H9 (cell line): ENCODE data around the gene STK24. TPM values are rescaled to one million over a fixed set of nuclear protein-coding genes. Genes with fewer than 3 reads are reported as not detected.

Experiments used
- DNase-seq: peaks from one replicate; pipeline ENCODE4 v3.0.0-alpha.2; 2017
- H2AFZ ChIP-seq: one replicate; pipeline ENCODE4 v1.6.1; 2013; ENCODE audit warnings: mild to moderate bottlenecking, low read length, control low read depth, moderate library complexity
- H2AK5ac ChIP-seq: 2 replicates; pipeline ENCODE4 v1.6.1; 2013; ENCODE audit warnings: low read length, control low read depth, mixed read lengths; ENCODE audit not compliant: insufficient read length
- H2BK120ac ChIP-seq: one replicate; pipeline ENCODE4 v1.6.1; 2013; ENCODE audit warnings: low read depth, mild to moderate bottlenecking, low read length, control low read depth, inconsistent platforms; ENCODE audit not compliant: poor library complexity, severe bottlenecking
- H2BK12ac ChIP-seq: 2 replicates; pipeline ENCODE4 v1.6.1; 2013; ENCODE audit warnings: low read length, control low read depth, mixed read lengths, low read depth; ENCODE audit not compliant: insufficient read length
- H2BK15ac ChIP-seq: 2 replicates; pipeline ENCODE4 v1.6.1; 2013; ENCODE audit warnings: low read depth, low read length, control low read depth
- H2BK20ac ChIP-seq: one replicate; pipeline ENCODE4 v1.6.1; 2013; ENCODE audit warnings: low read depth, mild to moderate bottlenecking, low read length, control low read depth, inconsistent platforms; ENCODE audit not compliant: poor library complexity, severe bottlenecking
- H2BK5ac ChIP-seq: 2 replicates; pipeline ENCODE4 v1.6.1; 2013; ENCODE audit warnings: low read length, control low read depth, mixed read lengths; ENCODE audit not compliant: insufficient read length
- H3K14ac ChIP-seq: 2 replicates; pipeline ENCODE4 v1.6.1; 2013; ENCODE audit warnings: low read length, control low read depth; ENCODE audit not compliant: insufficient read depth
- H3K18ac ChIP-seq: 2 replicates; pipeline ENCODE4 v1.6.1; 2013; ENCODE audit warnings: low read depth, mild to moderate bottlenecking, mixed read lengths, low read length, control low read depth; ENCODE audit not compliant: insufficient read length
- H3K23ac ChIP-seq: 2 replicates; pipeline ENCODE4 v1.6.1; 2013; ENCODE audit warnings: low read length, control low read depth, mixed read lengths, low read depth; ENCODE audit not compliant: insufficient read length
- H3K23me2 ChIP-seq: 2 replicates; pipeline ENCODE4 v1.6.1; 2013; ENCODE audit warnings: low read depth, mild to moderate bottlenecking, mixed read lengths, low read length, control low read depth; ENCODE audit not compliant: insufficient read length, poor library complexity, severe bottlenecking
- H3K27ac ChIP-seq: 2 replicates; pipeline ENCODE4 v1.5.1; 2013; ENCODE audit warnings: low read length, control low read depth, mixed read lengths, low read depth; ENCODE audit not compliant: insufficient read length
- H3K27me3 ChIP-seq: 2 replicates; pipeline ENCODE4 v1.6.1; 2013; ENCODE audit warnings: low read length, control low read depth, inconsistent platforms; ENCODE audit not compliant: insufficient read depth
- H3K4ac ChIP-seq: 2 replicates; pipeline ENCODE4 v1.6.1; 2013; ENCODE audit warnings: low read depth, mild to moderate bottlenecking, control low read depth, inconsistent platforms, low read length, moderate library complexity
- H3K4me1 ChIP-seq: 2 replicates; pipeline ENCODE4 v1.6.1; 2013; ENCODE audit warnings: low read length, control low read depth, inconsistent platforms; ENCODE audit not compliant: insufficient read depth
- H3K4me2 ChIP-seq: 2 replicates; pipeline ENCODE4 v1.6.1; 2013; ENCODE audit warnings: low read length, control low read depth, mixed read lengths; ENCODE audit not compliant: insufficient read length, insufficient read depth
- H3K56ac ChIP-seq: 2 replicates; pipeline ENCODE4 v1.6.1; 2013; ENCODE audit warnings: low read depth, mild to moderate bottlenecking, mixed read lengths, low read length, control low read depth; ENCODE audit not compliant: insufficient read length
- H3K79me1 ChIP-seq: 2 replicates; pipeline ENCODE4 v1.6.1; 2013; ENCODE audit warnings: low read depth, mild to moderate bottlenecking, moderate library complexity, low read length, control low read depth, inconsistent platforms; ENCODE audit not compliant: insufficient read depth, poor library complexity, severe bottlenecking
- H3K79me2 ChIP-seq: 2 replicates; pipeline ENCODE4 v1.6.1; 2013; ENCODE audit warnings: low read length, control low read depth, inconsistent platforms; ENCODE audit not compliant: insufficient read depth
- H3K9ac ChIP-seq: 2 replicates; pipeline ENCODE4 v1.6.1; 2013; ENCODE audit warnings: low read length, control low read depth, mixed read lengths; ENCODE audit not compliant: insufficient read length; ENCODE audit errors: extremely low read depth
- H3K9me3 ChIP-seq: one replicate; pipeline ENCODE4 v1.6.1; 2013; ENCODE audit warnings: low read depth, low read length, inconsistent platforms; ENCODE audit not compliant: control insufficient read depth
- H3T11ph ChIP-seq: one replicate; pipeline ENCODE4 v1.6.1; 2013; ENCODE audit warnings: mild to moderate bottlenecking, low read length, control low read depth, inconsistent platforms
- H4K20me1 ChIP-seq: one replicate; pipeline ENCODE4 v1.6.1; 2013; ENCODE audit not compliant: control insufficient read depth, insufficient read length, insufficient read depth
- H4K5ac ChIP-seq: 2 replicates; pipeline ENCODE4 v1.6.1; 2013; ENCODE audit warnings: low read depth, mild to moderate bottlenecking, mixed read lengths, low read length, control low read depth; ENCODE audit not compliant: insufficient read length
- H4K8ac ChIP-seq: replicated peaks from 2 replicates; pipeline ENCODE4 v1.6.1; 2013; ENCODE audit warnings: low read length, control low read depth, mixed read lengths, low read depth; ENCODE audit not compliant: insufficient read length
- H4K91ac ChIP-seq: 2 replicates; pipeline ENCODE4 v1.6.1; 2013; ENCODE audit warnings: low read depth, mild to moderate bottlenecking, moderate library complexity, mixed read lengths, low read length, control low read depth; ENCODE audit not compliant: insufficient read length
- H3K27ac Mint-ChIP-seq, 3 experiments: 2 replicates in 2 of 3; 3 replicates in 1 of 3; pipeline ENCODE4 v1.8.0; 2020 to 2021; ENCODE audit warnings: mixed read lengths in 3 of 3, mild to moderate bottlenecking in 1 of 3, moderate library complexity in 1 of 3
- H3K27me3 Mint-ChIP-seq: 2 replicates; pipeline ENCODE4 v1.8.0; 2021; ENCODE audit warnings: low read depth, mild to moderate bottlenecking, moderate library complexity, mixed read lengths
- H3K36me3 Mint-ChIP-seq, 3 experiments: 2 replicates in 2 of 3; 3 replicates in 1 of 3; pipeline ENCODE4 v1.8.0; 2020 to 2021; ENCODE audit warnings: low read depth in 3 of 3, mixed read lengths in 3 of 3; ENCODE audit not compliant: insufficient read depth in 1 of 3
- H3K4me1 Mint-ChIP-seq, 2 experiments: 2 replicates each; pipeline ENCODE4 v1.8.0; 2020; ENCODE audit warnings: mixed read lengths in 2 of 2
- H3K4me3 Mint-ChIP-seq, 2 experiments: 2 replicates in 1 of 2; 3 replicates in 1 of 2; pipeline ENCODE4 v1.8.0; 2020 to 2021; ENCODE audit warnings: mild to moderate bottlenecking in 2 of 2, mixed read lengths in 2 of 2, moderate library complexity in 1 of 2
- H3K9me3 Mint-ChIP-seq, 2 experiments: 2 replicates in 1 of 2; 3 replicates in 1 of 2; pipeline ENCODE4 v1.8.0; 2020; ENCODE audit warnings: mild to moderate bottlenecking in 2 of 2, mixed read lengths in 2 of 2, moderate library complexity in 1 of 2
- WGBS: extraction: QIAGEN DNeasy Blood & Tissue Kit; methylation state at CpG from one replicate; pipeline ENCODE4 v1.1.7; 2013; ENCODE audit warnings: missing lambda C conversion rate, low lambda C conversion rate, mixed read lengths; ENCODE audit not compliant: insufficient read length; ENCODE audit errors: extremely low coverage; 5-methylcytosine and 5-hydroxymethylcytosine counted together
- total RNA-seq: library from RNA; stranded (reverse); gene quantifications from 2 replicates; pipeline ENCODE4 v1.2.1, GENCODE V29; 2021
- TF ChIP-seq, protein P1 (sequence below): fragments of 200-600 bp; sonication (generic); conservative IDR thresholded peaks from 3 replicates; pipeline ENCODE4 v1.8.0; 2021; ENCODE audit warnings: antibody characterized with exemption, mild to moderate bottlenecking

Gene STK24
- total RNA-seq, 1 experiment from 2014 or later = 134 TPM

DNA sequence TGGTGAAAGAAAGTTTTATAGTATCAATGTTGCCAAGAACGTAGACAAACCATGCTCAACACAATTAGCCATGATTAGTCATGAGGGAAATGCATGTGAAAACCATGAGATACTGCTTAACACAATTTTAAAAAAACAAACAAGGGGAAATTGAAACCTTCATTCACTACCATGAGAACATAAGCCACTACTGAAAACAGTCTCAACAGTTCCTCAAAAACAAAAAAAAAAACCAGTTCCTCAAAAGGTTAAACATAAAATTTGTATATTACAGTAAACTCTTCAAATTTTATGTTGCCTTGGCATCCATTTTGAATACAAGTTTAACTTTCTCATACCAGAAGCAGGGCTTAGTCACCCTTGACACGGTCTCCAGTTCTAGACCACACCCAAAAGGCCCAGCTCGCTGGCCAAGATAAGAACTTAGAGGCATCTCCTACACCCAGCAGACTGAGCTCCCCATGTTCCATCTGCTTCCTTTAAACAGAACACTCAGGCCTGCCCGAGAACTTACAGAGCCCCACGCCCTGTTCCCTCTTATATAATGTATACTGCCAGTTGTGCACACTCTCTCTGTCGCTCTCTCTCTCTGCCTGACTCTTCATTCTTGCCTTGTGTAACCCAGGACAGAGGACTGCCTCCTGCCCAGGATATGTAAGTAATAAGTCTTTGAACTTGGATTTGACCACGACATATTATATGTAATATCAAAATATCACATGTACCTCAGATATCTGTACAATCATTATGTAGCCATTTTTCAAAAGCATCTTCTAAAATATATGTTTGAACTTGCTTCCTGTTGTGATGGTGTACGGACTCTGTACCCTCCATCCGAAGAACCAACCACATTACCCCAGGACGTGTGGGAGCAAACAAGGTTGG, 67.4 kb downstream of the STK24 start:
- Histone ChIP-seq H3K4ac (no peak overlapping the region), H3K4me2 (no peak overlapping the region), H3K4me1 (peaks cover 10% of the 10 kb centered on the region; the same call in 1 of the 2 replicates), H2BK15ac (no peak overlapping the region), H3K27me3 (no peaks in the 10 kb centered on the region), H2AK5ac (no peak overlapping the region), H3K79me1 (peaks cover 21% of the 10 kb centered on the region), H2BK20ac (no peak overlapping the region), H3K14ac (no peak overlapping the region), H2BK12ac (no peak overlapping the region), H3K18ac (no peak overlapping the region), H4K20me1 (no peaks in the 10 kb centered on the region), H4K8ac (no peak overlapping the region), H3K9ac (no peak overlapping the region), H3K23me2 (no peaks in the 10 kb centered on the region), H3K23ac (no peak overlapping the region), H3K56ac (no peak overlapping the region), H3K27ac (no peak overlapping the region), H2AFZ (no peak overlapping the region), H3K9me3 (no peaks in the 10 kb centered on the region), H2BK5ac (no peak overlapping the region), H4K91ac (no peak overlapping the region), H3T11ph (no peak overlapping the region), H2BK120ac (no peak overlapping the region), H3K79me2 (peaks cover 29% of the 10 kb centered on the region), H4K5ac (no peak overlapping the region)
- Mint-ChIP-seq H3K9me3 (no peaks in the 10 kb centered on the region), H3K4me1 (peaks cover 44 to 55% of the 10 kb centered on the region in 2 experiments), H3K27me3 (no peaks in the 10 kb centered on the region), H3K36me3 (peaks cover 3 to 15% (median 4%) of the 10 kb centered on the region in 3 experiments; a peak in 4 of 7 replicates), H3K27ac (peak overlapping the region; percentile 19 to 82 (median 30); a peak in 3 of 7 replicates), H3K4me3 (no peak overlapping the region)
- no CpG with 5 or more reads among the region's 10 CpGs for WGBS
- no peak for DNase-seq
- TF ChIP-seq, protein P1, sequence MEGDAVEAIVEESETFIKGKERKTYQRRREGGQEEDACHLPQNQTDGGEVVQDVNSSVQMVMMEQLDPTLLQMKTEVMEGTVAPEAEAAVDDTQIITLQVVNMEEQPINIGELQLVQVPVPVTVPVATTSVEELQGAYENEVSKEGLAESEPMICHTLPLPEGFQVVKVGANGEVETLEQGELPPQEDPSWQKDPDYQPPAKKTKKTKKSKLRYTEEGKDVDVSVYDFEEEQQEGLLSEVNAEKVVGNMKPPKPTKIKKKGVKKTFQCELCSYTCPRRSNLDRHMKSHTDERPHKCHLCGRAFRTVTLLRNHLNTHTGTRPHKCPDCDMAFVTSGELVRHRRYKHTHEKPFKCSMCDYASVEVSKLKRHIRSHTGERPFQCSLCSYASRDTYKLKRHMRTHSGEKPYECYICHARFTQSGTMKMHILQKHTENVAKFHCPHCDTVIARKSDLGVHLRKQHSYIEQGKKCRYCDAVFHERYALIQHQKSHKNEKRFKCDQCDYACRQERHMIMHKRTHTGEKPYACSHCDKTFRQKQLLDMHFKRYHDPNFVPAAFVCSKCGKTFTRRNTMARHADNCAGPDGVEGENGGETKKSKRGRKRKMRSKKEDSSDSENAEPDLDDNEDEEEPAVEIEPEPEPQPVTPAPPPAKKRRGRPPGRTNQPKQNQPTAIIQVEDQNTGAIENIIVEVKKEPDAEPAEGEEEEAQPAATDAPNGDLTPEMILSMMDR = no peak
